ENCODE data around the gene ROCK1. TPM values are rescaled to one million over a fixed set of nuclear protein-coding genes. Genes with fewer than 3 reads are reported as not detected.
"Not testable (repeated sequence)": the region's sequence is repeated elsewhere in the genome, so short reads cannot be mapped to it uniquely, and the experiment has no call there.

Gene ROCK1
- total RNA-seq, 2 donors from 2014 or later, result 49.6 to 54.2 TPM

DNA sequence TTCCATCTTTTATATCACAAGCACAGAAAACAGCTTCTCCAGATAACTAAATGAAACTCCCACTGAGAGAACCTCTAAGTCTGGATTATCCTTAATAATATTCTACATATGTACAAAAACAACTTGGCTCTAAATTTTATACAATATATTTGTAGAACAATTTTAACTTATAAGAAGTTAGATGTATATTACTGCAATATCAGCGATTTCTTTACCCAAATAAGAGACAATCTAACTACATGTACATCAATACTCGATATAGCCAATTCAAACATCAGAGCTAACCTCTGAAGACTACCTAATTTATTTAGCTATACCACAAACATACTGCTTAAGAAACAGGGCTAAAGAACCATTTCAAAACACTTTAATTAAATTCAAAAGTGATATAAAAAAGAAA, 148.6 kb downstream of the ROCK1 start:
- Histone ChIP-seq H3K27ac (ENCODE audit: low read depth, low read length) (no peak overlapping the region), H3K4me3 (ENCODE audit: low read length) (no peak overlapping the region), H3K9me3 (ENCODE audit: control insufficient read depth, low read length) (no peaks in the 10 kb centered on the region), H3K9ac (ENCODE audit: extremely low read depth, low read length, poor library complexity, severe bottlenecking) (no peak overlapping the region), H3K36me3 (ENCODE audit: control insufficient read depth, insufficient read depth, low read length) (peaks cover 37% of the 10 kb centered on the region), H3K27me3 (ENCODE audit: control insufficient read depth, insufficient read depth, low read length, poor library complexity, severe bottlenecking) (no peaks in the 10 kb centered on the region), H3K4me1 (ENCODE audit: control insufficient read depth, insufficient read depth, low read length) (no peaks in the 10 kb centered on the region)
- Mint-ChIP-seq H3K27ac (no peak overlapping the region), H3K36me3 (ENCODE audit: low read depth) (peaks cover 14% of the 10 kb centered on the region), H3K27me3 (ENCODE audit: insufficient read depth) (no peaks in the 10 kb centered on the region), H3K4me1 (no peaks in the 10 kb centered on the region), H3K4me3 (no peak overlapping the region), H3K9me3 (no peaks in the 10 kb centered on the region)
- TF ChIP-seq CTCF (conservative IDR thresholded peaks at IDR 0.05), result no peak
- DNase-seq, result no peak
- WGBS, 2 experiments (ENCODE audit: insufficient coverage in 1 of 2, insufficient read length in 1 of 2), result 94% methylated on average over 2 of the region's 2 CpGs; no CpG with 5 or more reads in 1 of the 2 experiments

DNA sequence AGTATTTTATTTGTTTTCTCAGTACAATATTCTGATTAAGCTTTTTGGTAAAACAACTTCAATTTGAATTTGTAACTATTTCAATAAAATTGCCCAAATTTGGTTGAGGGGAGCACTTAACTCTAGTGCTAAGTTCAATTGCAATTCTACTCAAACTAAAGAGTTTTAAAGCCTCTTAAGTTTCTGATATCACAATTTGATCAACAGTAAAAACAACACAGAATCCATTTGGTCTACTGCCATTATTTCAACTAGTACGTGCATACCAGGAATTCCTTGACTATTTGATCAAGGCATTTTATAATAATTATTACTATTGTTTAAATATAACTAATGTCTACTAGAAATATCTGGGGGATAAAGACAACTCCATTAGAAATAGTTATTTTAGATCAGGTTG, 150.9 kb downstream of the ROCK1 start:
- Histone ChIP-seq H3K4me1 (ENCODE audit: control insufficient read depth, insufficient read depth, low read length) (no peaks in the 10 kb centered on the region), H3K27ac (ENCODE audit: low read depth, low read length) (no peak overlapping the region), H3K36me3 (ENCODE audit: control insufficient read depth, insufficient read depth, low read length) (peaks cover 17% of the 10 kb centered on the region), H3K4me3 (ENCODE audit: low read length) (no peak overlapping the region), H3K27me3 (ENCODE audit: control insufficient read depth, insufficient read depth, low read length, poor library complexity, severe bottlenecking) (no peaks in the 10 kb centered on the region), H3K9ac (ENCODE audit: extremely low read depth, low read length, poor library complexity, severe bottlenecking) (no peak overlapping the region), H3K9me3 (ENCODE audit: control insufficient read depth, low read length) (no peaks in the 10 kb centered on the region)
- no peak for TF ChIP-seq CTCF (conservative IDR thresholded peaks at IDR 0.05)
- WGBS, 2 experiments (ENCODE audit: insufficient coverage in 1 of 2, insufficient read length in 1 of 2), result no CpG with 5 or more reads among the region's 1 CpG
- Mint-ChIP-seq H3K4me3 (no peak overlapping the region), H3K4me1 (no peaks in the 10 kb centered on the region), H3K27ac (no peak overlapping the region), H3K27me3 (ENCODE audit: insufficient read depth) (no peaks in the 10 kb centered on the region), H3K9me3 (peaks cover 2% of the 10 kb centered on the region), H3K36me3 (ENCODE audit: low read depth) (peaks cover 14% of the 10 kb centered on the region)
- no peak for DNase-seq

- not testable (repeated sequence) for H3K27me3 Mint-ChIP-seq (ENCODE audit: insufficient read depth)
These were observed 160.8 kb downstream of the ROCK1 start for GRCh38 chr18:20950827-20951226.

More at GRCh38 chr18:20950827-20951226, 160.8 kb downstream of the ROCK1 start:
- not testable (repeated sequence) for H3K4me1 Mint-ChIP-seq; H3K9ac ChIP-seq (ENCODE audit: extremely low read depth, low read length, poor library complexity, severe bottlenecking); H3K27ac ChIP-seq (ENCODE audit: low read depth, low read length); H3K27ac Mint-ChIP-seq; H3K9me3 ChIP-seq (ENCODE audit: control insufficient read depth, low read length); H3K27me3 ChIP-seq (ENCODE audit: control insufficient read depth, insufficient read depth, low read length, poor library complexity, severe bottlenecking); H3K4me3 Mint-ChIP-seq; DNase-seq; H3K9me3 Mint-ChIP-seq; H3K4me3 ChIP-seq (ENCODE audit: low read length); H3K36me3 Mint-ChIP-seq (ENCODE audit: low read depth); H3K4me1 ChIP-seq (ENCODE audit: control insufficient read depth, insufficient read depth, low read length); H3K36me3 ChIP-seq (ENCODE audit: control insufficient read depth, insufficient read depth, low read length)
- 96% methylated on average over 2 of the region's 2 CpGs; no CpG with 5 or more reads in 1 of the 2 experiments for WGBS, 2 experiments (ENCODE audit: insufficient coverage in 1 of 2, insufficient read length in 1 of 2)

Other genes starting within 250 kb of the ROCK1 start
- 1 to 10 TPM; 3.1 to 3.9 TPM for gene GREB1L, start 130.4 kb upstream of the ROCK1 start, total RNA-seq